DND-41 (cell line): ENCODE measurements around the gene TRIP13.

Source experiments
- CTCF ChIP-seq: IDR thresholded peaks from 2 replicates; pipeline ENCODE4 v1.5.1; 2012; ENCODE audit warnings: borderline replicate concordance, low read length, moderate library complexity, mild to moderate bottlenecking; ENCODE audit not compliant: poor library complexity, severe bottlenecking; ENCODE audit errors: extremely low read depth
- EZH2 ChIP-seq: IDR thresholded peaks from 3 replicates; pipeline ENCODE4 v1.6.1; 2012; ENCODE audit warnings: borderline replicate concordance, low read depth, mild to moderate bottlenecking, moderate library complexity, low read length, inconsistent platforms; ENCODE audit not compliant: severe bottlenecking

- TF ChIP-seq CTCF: no peak
- TF ChIP-seq EZH2: no peak
These were observed 24.0 kb downstream of the TRIP13 start for GRCh38 chr5:916441-917293.
